ENCODE data around the gene KCTD15. TPM values are rescaled to one million over a fixed set of nuclear protein-coding genes. Genes with fewer than 3 reads are reported as not detected.

The KCTD15 gene
- total RNA-seq, 1 donor from 2014 or later = 57.3 TPM

DNA sequence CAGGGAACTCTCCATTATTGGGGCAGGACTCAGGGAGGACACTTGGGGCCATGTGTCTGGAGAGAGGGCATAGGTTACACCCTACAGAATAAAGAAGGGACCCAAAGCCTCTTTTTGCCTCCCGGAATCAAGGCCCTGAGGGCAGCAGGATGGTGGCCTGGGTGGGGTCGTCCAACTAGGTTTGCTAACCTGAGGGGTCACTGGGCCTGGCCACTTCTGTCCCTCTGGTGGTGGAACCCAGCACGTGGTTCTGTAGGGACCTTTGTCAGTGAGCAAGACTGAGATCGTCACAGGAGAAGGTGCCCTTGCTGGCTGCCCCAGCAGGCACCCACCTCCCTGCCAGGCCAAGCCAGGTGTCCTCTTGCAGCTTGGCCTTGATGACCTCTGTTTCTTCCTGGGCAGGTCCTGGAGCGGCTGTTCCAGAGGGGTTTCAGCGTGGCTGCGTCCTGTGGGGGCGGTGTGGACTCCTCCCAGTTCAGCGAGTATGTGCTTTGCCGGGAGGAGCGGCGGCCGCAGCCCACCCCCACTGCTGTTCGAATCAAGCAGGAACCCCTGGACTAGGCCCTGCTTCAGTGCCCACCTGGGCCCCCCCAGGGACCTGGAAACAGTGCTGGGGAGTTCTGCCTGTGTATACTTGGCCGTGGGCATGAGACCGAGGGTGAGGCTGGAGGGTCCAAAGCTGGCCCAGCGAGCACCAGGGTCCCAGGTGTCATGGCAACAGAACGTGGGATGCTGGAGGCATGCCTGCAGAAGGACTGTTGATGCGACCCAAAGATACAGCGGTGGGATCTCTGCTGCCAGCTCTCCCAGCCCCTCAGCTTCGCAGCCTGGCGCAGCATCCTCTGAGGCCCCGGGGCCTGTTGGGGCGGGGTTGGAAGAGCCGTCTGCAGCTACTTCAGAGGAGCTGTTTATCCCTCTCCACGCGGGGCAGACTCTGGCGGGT lies 16.0 kb downstream of the KCTD15 start:
- DNase-seq (ENCODE audit: low spot score in 2 of 2) = no peak
- intact Hi-C loops (cut with DNase I) = no loop called here
- TF ChIP-seq, protein P1, sequence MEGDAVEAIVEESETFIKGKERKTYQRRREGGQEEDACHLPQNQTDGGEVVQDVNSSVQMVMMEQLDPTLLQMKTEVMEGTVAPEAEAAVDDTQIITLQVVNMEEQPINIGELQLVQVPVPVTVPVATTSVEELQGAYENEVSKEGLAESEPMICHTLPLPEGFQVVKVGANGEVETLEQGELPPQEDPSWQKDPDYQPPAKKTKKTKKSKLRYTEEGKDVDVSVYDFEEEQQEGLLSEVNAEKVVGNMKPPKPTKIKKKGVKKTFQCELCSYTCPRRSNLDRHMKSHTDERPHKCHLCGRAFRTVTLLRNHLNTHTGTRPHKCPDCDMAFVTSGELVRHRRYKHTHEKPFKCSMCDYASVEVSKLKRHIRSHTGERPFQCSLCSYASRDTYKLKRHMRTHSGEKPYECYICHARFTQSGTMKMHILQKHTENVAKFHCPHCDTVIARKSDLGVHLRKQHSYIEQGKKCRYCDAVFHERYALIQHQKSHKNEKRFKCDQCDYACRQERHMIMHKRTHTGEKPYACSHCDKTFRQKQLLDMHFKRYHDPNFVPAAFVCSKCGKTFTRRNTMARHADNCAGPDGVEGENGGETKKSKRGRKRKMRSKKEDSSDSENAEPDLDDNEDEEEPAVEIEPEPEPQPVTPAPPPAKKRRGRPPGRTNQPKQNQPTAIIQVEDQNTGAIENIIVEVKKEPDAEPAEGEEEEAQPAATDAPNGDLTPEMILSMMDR (IDR thresholded peaks at IDR 0.05) = no peak
- Histone ChIP-seq H3K36me3 (peaks cover 32 to 39% of the 10 kb centered on the region in 2 donors), H3K27me3 (no peaks in the 10 kb centered on the region), H3K4me3 (no peak overlapping the region), H3K4me1 (no peaks in the 10 kb centered on the region), H3K27ac (no peak overlapping the region), H3K9me3 (no peaks in the 10 kb centered on the region)

DNA sequence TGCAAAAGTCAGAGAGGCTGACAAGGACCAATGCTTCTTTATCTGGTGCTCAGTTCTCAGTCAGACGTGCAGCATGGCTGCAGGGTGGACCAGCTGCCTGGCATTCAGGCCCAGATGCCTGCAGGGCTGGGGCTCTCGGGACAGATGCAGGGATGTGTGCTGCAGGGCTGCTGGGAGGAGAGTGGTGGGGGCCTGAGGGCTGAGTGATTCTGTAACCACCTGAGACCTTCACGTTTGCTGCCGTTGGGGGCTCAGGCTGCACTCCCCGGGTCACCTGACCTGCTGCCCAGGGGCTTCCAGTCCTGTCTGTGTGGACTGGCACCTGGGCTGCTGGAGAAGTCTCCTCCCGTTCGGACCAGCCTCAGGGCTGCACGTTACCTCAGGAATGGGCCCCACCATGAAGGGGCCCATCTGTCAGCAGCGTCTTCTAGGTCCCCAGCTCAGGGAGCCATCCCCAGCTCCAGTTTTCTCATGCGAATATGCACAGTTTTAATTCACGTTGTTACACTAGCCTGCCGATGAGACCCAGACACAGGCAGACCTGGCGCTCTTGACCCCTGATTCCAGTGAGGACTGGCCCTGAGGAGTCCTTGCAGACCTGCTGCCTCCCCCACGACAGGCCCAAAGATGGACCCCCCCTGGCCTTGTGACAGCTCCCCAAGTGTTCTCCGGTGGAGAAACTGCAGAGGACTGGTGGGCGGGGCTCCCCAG lies 16.9 kb downstream of the KCTD15 start:
- Histone ChIP-seq H3K9me3 (no peaks in the 10 kb centered on the region), H3K4me1 (no peaks in the 10 kb centered on the region), H3K36me3 (peaks cover 25 to 39% of the 10 kb centered on the region in 2 donors), H3K27me3 (no peaks in the 10 kb centered on the region), H3K27ac (no peak overlapping the region), H3K4me3 (no peak overlapping the region)
- DNase-seq (ENCODE audit: low spot score in 2 of 2) = peak in 1 of 2 donors; percentile 56
- intact Hi-C loops (cut with DNase I) = no loop called here
- TF ChIP-seq, protein P1 (IDR thresholded peaks at IDR 0.05) = no peak

DNA sequence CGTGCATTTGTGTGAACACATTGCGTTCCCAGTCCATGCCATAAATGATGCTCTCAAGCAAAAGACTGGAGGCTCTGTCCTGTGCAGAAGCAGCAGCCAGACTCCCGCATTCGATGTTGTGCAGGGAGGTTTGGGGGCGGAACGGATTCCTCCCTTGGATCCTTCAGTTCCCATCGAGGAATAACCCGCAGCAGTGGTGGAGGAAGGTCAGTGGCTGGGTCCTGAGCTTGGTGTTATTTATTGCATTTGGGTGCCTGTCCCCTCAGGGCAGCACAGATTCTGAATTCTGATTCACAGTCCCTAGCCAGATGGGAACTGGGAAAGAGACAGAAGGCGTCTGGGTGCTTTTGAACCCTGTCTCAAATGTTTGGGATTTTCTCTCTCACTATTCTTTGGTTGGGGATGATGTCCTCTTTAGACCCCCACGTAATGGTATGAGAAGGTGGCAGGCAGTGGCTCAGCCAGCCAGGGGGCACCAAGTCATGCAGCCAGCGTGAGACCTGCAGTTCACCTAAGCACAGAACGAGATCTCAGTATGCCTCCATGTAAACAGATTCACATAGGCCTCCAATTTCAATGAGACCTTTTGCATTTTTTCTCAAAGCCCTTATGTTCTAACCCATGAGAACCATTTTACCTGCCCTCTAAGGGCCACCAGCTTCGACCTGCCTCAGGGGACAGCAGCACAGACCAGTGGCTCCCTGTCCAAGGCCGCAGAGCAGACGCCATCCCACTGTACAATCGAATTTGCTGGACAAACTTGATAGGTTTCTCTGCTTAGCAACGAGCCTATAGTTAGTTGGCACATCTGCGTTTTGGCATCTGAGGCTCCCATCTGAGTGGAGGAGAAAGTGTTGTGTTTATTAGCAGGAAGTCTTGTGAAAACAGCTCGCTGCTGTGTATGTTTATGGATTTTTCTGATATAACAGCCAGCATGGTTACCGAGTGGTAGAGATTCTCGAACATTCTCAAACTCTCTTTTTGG lies 17.8 kb downstream of the KCTD15 start:
- H3K27me3 ChIP-seq = no peaks in the 10 kb centered on the region
- H3K36me3 ChIP-seq = peaks cover 22 to 39% of the 10 kb centered on the region in 2 donors
- intact Hi-C loops (cut with DNase I) = no loop called here
- DNase-seq (ENCODE audit: low spot score in 2 of 2) = peak in 1 of 2 donors; percentile 51
- peaks cover 0 to under 1% of the 10 kb centered on the region in 2 donors for H3K4me1 ChIP-seq
- no peak overlapping the region for H3K27ac ChIP-seq
- TF ChIP-seq, protein P1 (IDR thresholded peaks at IDR 0.05) = no peak
- no peak overlapping the region for H3K4me3 ChIP-seq
- H3K9me3 ChIP-seq = no peaks in the 10 kb centered on the region

DNA sequence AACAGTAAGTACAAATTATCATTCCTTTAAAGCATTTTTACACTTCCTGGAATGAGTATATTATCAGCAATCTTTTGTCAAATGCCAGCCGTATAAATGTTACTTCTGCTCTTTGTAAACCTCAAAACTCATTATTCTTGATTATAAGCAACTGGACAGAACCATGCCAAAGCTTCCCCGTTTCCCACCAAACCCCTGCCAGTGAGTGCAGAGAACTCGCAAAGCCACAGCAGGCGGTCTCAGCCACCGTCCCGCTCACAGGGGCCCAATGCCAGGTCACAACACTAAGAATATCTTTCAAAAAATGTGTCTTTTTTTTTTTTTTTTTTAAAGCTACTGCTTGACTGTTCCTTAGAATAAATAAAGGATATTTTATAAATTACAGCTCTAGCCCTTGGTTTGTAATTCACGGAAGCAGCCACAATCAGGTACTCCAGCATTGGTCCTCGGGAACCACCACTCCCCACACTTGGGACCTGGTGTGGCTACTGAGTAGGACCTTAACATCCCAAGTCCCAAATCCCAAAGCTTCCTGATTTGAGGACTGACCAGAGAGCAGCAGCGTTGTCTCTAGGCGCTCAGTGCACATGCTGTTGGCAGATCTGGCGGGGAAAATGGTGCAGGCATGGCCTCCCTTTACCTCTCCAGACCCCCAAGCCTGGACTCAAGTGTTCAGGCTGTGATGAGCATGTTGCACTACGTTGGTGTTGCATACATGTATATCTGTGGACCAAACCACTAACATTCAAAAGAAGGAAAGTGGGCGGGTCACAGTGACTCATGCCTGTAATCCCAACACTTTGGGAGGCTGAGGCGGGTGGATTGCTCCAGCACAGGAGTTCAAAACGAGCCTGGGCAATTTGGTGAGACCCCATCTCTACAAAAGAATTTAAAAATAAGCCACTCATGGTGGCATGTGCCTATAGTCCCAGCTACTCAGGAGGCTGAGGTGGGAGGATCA lies 19.0 kb downstream of the KCTD15 start:
- peaks cover 0 to 12% of the 10 kb centered on the region in 2 donors for H3K4me1 ChIP-seq
- no peaks in the 10 kb centered on the region for H3K27me3 ChIP-seq
- intact Hi-C loops (cut with DNase I) = no loop called here
- H3K27ac ChIP-seq = no peak overlapping the region
- peaks cover 22 to 30% of the 10 kb centered on the region in 2 donors for H3K36me3 ChIP-seq
- DNase-seq (ENCODE audit: low spot score in 2 of 2) = peak in 1 of 2 donors; percentile 40
- H3K4me3 ChIP-seq = no peak overlapping the region
- no peaks in the 10 kb centered on the region for H3K9me3 ChIP-seq
- TF ChIP-seq, protein P1 (IDR thresholded peaks at IDR 0.05) = no peak

Data from ascending aorta (tissue), 2 donors.